GM23248 (cell line): Measurements from ENCODE around the gene CREB3L2.

Source experiments
- EZH2 ChIP-seq: fragments of 200-600 bp; sonication (generic); IDR thresholded peaks from 2 replicates; pipeline ENCODE4 v1.6.1; 2018; ENCODE audit warnings: antibody characterized with exemption, mild to moderate bottlenecking; ENCODE audit not compliant: insufficient read depth, poor library complexity, severe bottlenecking
- EZH2phosphoT487 ChIP-seq: fragments of 200-600 bp; sonication (generic); IDR thresholded peaks from 2 replicates; pipeline ENCODE4 v1.6.1; 2018; ENCODE audit warnings: antibody characterized with exemption, moderate library complexity, mild to moderate bottlenecking, low read depth; ENCODE audit not compliant: insufficient read depth

DNA sequence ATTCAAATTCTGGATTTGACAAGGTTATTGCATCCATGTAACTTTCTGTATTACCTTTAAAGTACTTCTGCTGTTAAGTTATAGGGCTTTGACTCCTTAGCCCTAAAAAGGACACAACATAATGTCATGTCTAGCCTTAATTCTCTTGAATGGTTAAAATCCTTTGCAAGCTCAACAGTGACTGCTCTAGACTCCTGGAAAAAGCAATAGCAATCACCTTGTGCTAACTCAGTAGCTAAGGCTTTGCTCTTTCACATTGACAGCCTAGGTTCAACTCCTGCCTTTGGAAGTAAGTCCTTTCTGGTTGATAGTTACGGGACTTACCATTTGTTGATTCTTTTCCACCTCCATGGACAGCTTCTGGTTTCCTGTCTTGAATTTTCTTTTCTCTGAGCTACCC is 16.1 kb upstream of the CREB3L2 start:
- TF ChIP-seq EZH2 (no peak), EZH2phosphoT487 (no peak)
